Anterior cingulate cortex (tissue), 58 donors: Measurements from ENCODE around the gene ESRRA.

ENCODE experiments used
- DNase-seq, 58 donors: peaks; one replicate each; lab custom pipeline; 2025; lab: John Stamatoyannopoulos, UW

The ESRRA gene

DNA sequence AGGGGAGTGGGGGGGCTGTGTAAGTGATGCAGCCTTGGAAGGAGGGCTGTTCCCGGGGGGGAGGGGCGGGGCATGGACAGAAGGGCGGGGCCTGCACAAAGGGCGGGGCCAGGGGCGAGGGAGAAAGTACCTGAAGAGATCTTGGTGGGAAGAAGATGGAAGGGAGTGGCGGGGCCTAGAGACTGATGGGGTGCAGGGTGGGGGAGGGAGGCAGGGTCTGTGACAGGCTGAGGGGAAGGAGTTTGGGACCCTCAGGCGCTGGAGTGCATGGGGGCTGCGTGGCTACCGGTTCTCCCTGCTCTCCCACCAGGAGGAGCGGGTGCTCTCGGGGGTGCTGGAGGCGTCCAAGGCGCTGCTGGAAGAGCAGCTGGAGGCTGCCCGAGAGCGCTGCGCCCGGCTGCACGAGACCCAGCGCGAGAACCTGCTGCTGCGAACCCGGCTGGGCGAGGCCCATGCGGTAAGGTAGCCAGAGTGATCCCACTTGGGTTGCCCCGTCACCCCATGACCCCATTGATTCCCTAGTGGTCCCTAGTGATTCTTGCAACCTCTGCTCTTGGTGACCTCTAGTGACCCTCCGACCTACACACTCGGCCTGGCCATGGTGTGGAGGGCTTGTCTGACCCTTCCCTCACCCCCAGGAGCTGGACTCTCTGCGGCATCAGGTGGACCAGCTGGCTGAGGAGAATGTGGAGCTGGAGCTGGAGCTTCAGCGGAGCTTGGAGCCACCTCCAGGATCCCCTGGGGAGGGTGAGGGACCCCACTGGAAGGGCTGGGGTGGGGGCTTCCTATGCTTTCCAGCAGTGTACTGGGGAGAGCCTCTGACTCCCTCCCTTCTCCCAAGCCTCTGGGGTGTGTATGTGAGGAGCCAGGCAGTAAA is 37.8 kb downstream of the ESRRA start:
- DNase-seq = no peak

DNA sequence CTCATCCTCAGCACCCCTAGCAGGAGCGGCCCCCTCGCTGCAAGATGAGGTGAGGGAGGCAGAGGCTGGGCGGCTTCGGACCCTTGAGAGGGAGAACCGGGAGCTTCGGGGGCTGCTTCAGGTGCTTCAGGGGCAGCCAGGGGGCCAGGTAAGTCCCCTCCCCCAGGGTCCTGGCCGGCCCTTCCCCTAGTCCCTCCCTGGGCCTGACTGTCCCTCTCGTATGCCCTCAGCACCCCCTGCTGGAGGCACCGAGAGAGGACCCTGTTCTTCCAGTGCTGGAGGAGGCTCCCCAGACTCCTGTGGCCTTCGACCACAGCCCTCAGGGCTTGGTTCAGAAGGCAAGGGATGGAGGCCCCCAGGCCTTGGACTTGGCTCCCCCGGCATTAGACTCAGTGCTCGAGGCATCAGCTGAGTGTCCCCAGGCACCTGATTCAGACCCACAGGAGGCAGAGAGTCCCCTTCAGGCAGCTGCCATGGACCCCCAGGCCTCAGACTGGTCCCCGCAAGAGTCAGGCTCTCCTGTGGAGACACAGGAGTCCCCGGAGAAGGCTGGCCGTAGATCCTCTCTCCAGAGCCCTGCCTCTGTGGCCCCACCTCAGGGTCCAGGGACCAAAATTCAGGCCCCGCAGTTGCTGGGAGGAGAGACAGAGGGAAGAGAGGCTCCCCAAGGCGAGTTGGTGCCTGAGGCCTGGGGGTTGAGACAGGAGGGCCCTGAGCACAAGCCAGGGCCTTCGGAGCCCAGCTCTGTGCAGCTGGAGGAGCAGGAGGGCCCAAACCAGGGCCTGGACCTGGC is 38.6 kb downstream of the ESRRA start:
- peak in 1 of 58 donors; percentile 7 for DNase-seq

DNA sequence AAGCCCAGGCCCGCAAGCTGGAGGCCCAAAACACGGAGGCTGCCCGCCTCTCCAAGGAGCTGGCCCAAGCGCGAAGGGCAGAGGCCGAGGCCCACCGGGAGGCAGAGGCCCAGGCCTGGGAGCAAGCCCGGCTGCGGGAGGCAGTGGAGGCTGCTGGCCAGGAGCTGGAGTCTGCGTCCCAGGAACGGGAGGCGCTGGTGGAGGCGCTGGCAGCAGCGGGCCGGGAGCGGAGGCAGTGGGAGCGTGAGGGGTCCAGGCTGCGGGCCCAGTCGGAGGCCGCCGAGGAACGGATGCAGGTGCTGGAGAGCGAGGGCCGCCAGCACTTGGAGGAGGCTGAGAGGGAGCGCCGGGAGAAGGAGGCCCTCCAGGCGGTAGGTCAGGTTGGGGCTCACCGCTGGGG is 39.5 kb downstream of the ESRRA start:
- DNase-seq = no peak

DNA sequence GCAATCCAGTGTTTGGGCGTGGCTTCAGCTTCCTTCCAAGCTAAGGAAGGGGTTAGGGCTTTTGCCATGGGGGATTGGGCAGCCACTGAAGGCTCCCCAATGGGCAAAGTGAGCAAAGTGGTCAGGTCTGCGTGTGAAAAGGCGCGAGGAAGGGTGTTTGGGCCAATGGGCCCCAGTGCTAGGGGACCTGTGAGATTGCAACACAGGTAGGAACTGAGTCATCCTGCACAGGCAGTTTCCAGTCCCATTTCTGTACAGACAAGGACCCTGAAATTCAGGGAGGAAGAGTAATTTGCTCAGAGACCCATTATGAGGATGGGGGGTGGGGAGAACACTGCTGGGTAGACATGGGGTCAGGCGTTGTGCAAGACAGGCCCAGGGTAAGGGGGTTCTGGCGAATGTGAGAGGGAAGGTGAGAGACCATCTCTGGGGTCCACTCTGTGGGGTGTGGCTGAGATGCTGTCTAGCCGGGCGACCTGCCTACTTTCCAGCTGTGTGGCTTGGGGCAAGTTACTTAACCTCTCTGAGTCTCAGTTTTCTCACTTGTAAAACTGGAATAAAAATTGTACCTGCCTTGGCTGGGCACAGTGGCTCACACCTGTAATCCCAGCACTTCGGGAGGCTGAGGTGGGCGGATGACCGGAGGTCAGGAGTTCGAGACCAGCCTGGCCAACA is 42.0 kb downstream of the ESRRA start:
- no peak for DNase-seq

DNA sequence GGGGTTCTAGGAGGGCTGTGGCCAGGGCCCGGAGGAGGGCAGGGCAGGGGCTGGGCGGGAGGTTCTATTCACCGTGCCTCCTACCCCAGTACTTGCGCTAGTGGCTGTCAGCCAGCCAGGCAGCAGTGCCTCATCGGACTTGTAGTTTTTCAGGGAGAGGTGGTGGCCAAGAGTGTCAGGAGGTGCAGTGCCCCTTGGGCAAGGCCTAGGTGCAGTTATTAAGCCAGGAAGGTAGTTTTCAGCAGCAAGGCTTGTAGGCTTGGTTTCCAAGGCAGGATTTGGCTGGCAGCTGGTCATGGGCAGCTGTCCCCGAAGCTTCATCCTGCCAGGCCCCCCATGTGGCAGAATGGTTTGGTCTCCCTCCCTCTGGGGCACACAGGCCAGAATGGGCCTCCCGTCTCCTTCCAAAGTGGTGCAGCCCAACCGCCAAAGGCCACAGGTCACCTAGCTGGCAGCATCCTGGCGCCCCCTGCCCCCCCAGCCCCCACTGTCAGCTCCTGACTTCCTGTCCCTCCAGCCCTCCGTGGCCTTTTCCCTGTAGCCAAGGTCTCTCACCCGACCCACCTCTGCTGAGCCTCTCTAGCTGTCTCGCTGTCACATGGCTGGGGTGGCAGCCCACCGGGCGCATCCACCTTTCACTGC is 43.2 kb downstream of the ESRRA start:
- DNase-seq = peak in 2 of 58 donors; percentile 12 to 19

GRCh38 chr11:64349025-64349387 is 43.7 kb downstream of the ESRRA start:
- DNase-seq = no peak

DNA sequence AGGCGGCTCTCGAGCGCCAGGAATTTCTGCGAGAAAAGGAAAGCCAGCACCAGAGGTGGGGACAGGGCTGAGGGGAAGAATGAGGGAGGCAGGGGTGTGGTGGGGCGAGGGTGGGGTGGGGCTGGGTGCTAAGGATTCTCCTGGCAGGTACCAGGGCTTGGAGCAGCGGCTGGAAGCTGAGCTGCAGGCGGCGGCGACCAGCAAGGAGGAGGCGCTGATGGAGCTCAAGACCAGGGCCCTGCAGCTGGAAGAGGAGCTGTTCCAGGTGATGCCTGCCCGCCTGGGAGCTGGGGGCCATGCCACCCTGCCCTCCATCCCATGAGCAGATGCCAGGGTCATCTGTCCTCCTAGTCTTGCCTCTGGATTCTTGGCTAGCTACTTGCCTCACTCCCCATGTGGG is 44.1 kb downstream of the ESRRA start:
- DNase-seq = no peak

GRCh38 chr11:64351136-64351631 is 45.9 kb downstream of the ESRRA start:
- no peak for DNase-seq

- no peak for DNase-seq
Observed at GRCh38 chr11:64352099-64352994, 47.0 kb downstream of the ESRRA start.

DNA sequence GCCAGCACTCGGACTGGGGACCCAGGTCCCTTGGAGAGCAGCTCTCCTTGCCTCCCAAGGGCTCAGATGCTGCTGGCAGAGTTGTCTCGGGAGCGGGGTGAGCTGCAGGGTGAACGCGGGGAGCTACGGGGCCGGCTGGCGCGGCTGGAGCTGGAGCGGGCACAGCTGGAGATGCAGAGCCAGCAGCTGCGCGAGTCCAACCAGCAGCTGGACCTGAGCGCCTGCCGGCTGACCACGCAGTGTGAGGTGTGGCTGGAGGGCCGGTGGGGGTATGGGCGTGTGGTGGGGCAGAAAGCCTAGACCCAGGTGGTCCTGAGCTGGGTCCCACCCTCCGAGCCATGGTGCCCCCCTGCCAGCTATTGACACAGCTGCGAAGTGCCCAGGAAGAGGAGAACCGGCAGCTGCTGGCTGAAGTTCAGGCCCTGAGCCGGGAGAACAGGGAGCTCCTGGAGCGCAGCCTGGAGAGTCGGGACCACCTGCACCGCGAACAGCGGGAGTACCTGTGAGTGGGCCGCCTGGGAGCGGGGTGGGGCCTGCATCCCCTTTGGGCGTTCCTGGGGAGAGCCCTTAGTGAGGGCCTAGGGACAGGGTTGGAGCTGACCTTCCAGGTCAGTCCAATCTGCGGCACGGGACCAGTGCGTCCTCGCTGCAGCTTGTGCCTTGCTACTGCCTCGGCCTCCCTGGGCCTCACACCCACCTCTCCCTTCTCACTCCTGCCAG is 47.8 kb downstream of the ESRRA start:
- no peak for DNase-seq

DNA sequence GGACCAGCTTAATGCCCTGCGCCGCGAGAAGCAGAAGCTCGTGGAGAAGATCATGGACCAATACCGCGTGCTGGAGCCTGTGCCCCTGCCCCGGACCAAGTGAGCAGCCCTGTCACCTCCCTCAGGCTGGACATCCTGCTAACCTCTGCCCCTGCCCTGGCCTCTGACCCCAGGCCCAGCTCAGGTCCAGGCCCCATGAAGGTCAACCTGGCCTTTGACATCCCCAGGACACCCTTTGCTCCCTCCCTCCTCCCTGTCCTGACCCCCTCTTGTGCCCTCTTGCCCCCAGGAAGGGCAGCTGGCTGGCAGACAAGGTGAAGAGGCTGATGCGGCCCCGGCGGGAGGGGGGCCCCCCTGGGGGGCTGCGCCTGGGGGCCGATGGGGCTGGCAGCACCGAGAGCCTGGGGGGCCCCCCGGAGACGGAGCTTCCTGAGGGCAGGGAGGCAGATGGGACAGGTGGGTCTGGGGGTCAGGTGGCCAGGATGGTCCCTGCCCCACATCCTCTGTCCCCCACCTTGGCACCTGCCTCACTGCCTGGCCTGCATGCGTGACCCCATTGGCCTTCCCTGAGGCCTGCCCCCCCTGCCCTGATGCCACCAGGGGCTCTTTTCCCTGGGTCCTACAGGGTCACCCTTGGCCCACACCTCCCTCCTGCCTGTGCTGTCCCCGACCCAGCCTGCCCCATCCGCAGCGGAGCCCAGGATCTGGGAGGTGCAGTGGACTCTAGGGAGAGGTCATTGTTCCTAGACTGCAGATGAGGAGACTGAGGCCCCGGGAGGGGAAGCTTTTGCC is 48.6 kb downstream of the ESRRA start:
- DNase-seq = no peak

DNA sequence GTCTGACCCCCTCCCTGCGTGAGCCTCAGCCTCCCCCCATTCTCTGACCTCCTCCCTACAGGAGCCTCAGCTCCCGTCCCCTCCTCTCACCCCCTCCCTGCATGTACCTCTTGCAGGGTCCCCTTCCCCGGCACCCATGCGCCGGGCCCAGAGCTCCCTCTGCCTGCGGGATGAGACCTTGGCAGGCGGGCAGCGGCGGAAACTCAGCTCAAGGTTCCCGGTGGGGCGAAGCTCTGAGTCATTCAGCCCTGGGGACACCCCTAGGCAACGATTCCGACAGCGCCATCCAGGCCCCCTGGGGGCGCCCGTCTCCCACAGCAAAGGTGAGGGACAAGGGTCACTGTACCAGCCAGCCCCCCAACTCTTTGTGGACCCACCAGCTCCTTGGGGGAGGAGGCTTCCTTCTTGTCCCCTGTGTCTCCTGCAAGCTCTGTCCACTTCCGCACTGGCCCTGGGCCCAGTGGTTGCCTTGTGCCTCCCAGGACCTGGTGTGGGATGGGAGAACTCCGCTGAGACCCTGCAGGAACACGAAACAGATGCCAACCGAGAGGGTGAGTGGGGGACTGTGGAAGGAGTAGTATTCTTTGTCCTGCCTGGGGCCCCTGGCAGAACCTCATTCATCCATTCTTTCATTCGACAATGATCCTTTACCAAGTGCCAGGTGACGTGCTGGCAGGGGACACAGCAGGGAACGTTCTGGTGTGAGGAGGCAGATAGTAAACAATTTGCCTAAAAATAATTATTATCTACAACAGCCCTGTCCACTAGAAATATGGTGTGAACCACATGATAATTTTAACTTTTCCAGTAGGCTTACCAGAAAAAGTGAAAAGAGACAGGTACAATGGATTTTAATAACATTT is 50.0 kb downstream of the ESRRA start:
- peak in 52 of 58 donors; percentile 6 to 82 (median 56) for DNase-seq

GRCh38 chr11:64356498-64357411 is 51.4 kb downstream of the ESRRA start:
- DNase-seq = peak in 1 of 58 donors; percentile 6

- DNase-seq = no peak
Observed at GRCh38 chr11:64357446-64357845, 52.1 kb downstream of the ESRRA start.

DNA sequence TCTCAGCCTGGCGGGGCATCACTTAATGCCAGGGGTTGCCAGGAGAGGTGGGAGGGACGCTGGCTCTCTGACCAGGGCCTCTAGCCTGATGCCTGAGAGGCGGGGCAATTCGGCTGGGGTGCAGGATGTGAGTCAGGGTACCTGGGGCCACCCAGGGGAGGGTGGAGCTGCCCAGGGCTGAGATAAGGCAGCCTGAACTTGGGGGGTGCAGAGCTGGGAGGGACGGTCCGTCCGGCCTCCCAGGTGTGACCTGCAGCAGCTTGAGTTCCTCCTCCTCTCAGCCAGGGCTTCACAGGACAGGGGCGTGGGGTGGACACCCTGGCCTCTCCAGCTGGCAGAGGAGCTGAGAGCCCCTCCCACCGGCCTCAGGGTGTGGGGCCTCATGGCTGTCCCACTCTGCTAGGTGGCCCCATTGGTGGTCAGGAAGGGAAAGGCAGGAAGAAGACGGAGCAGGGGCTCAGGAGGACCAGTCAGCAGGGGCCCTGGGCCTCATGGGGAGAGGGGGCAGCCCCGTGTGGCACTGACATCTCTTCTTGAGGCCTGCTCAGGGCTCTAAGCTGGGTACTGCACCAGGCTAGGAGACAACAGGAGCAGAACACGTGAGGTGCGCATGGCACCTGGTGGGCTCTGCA is 52.7 kb downstream of the ESRRA start:
- no peak for DNase-seq
